ENCODE results near the gene GSTA1. TPM values are rescaled to one million over a fixed set of nuclear protein-coding genes. Genes with fewer than 3 reads are reported as not detected.
"Not testable (repeated sequence)": the region's sequence is repeated elsewhere in the genome, so short reads cannot be mapped to it uniquely, and the experiment has no call there.

GSTA1 gene
- total RNA-seq, 2 donors from 2014 or later, result 24.0 to 329 TPM

DNA sequence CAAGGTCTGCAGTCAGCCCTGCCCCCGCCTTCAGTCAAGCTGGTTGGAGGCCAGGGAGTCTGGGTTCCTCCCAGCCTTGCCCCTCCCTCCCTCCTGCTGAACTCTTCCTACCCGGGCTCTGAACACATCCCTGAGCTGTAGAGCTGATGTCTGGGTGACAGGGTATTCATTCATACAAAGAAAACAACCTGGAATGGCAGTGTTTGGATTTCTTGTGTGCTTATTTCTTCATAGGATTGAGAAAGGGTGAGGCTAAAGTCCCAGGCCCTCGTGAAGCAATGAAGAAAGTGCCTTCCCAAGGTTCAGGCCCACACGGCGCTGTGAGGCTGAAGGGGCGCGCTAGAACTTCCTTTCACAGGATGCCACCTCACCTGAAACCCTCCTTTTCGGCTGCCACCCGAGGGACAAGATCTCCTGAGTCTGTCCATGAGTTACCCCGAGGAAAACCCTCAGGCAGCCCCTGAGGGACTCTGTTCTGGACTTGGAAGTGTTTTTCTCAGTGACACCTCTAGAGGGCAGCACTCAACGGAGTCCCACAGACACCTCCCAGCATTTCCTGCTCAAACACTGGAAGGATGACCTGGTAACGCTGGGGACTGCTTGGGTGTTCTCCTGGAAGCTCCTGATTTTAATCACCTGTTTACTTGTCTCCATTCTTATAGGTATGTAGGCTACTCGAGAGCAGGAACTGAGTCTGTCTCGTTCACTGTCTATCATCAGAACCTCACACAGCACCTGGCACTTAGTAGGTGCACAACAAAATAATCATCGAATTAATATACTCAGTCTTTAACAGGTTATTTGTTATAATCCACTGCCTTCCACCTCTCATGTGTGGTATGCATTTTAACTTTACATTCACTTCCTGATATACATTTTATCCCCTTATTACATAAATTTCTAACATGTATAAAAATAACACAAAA is 11.8 kb upstream of the GSTA1 start:
- intact Hi-C loops (cut with DNase I), result no loop called here
- Histone ChIP-seq H3K36me3 (no peaks in the 10 kb centered on the region), H3K27me3 (replicated peaks; ENCODE audit: insufficient read depth) (no peaks in the 10 kb centered on the region), H3K9me3 (no peaks in the 10 kb centered on the region), H3K4me3 (no peak overlapping the region), H3K4me1 (replicated peaks) (no peaks in the 10 kb centered on the region), H3K27ac (no peak overlapping the region)
- no peak for TF ChIP-seq POLR2AphosphoS5 (IDR thresholded peaks at IDR 0.05)
- TF ChIP-seq, protein P1, sequence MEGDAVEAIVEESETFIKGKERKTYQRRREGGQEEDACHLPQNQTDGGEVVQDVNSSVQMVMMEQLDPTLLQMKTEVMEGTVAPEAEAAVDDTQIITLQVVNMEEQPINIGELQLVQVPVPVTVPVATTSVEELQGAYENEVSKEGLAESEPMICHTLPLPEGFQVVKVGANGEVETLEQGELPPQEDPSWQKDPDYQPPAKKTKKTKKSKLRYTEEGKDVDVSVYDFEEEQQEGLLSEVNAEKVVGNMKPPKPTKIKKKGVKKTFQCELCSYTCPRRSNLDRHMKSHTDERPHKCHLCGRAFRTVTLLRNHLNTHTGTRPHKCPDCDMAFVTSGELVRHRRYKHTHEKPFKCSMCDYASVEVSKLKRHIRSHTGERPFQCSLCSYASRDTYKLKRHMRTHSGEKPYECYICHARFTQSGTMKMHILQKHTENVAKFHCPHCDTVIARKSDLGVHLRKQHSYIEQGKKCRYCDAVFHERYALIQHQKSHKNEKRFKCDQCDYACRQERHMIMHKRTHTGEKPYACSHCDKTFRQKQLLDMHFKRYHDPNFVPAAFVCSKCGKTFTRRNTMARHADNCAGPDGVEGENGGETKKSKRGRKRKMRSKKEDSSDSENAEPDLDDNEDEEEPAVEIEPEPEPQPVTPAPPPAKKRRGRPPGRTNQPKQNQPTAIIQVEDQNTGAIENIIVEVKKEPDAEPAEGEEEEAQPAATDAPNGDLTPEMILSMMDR (IDR thresholded peaks at IDR 0.05), result peak; percentile 16 to 50 (median 40)
- TF ChIP-seq POLR2A (IDR thresholded peaks at IDR 0.05), result no peak
- DNase-seq (ENCODE audit: low spot score), result peak; percentile 26
- 45% methylated on average over 15 of the region's 15 CpGs for WGBS

GRCh38 chr6:52814545-52814944 is 10.9 kb upstream of the GSTA1 start:
- intact Hi-C loops (cut with DNase I); DNase-seq (ENCODE audit: low spot score); H3K27me3 ChIP-seq (replicated peaks; ENCODE audit: insufficient read depth); H3K27ac ChIP-seq; H3K4me3 ChIP-seq; H3K36me3 ChIP-seq; H3K4me1 ChIP-seq (replicated peaks); H3K9me3 ChIP-seq: not testable (repeated sequence)
- 75% methylated on average over 3 of the region's 3 CpGs for WGBS

GRCh38 chr6:52809777-52810176 is 6.2 kb upstream of the GSTA1 start:
- H3K4me3 ChIP-seq; intact Hi-C loops (cut with DNase I); DNase-seq (ENCODE audit: low spot score); H3K27me3 ChIP-seq (replicated peaks; ENCODE audit: insufficient read depth); H3K4me1 ChIP-seq (replicated peaks); H3K9me3 ChIP-seq; H3K36me3 ChIP-seq; H3K27ac ChIP-seq: not testable (repeated sequence)
- WGBS, result 79% methylated on average over 4 of the region's 4 CpGs

DNA sequence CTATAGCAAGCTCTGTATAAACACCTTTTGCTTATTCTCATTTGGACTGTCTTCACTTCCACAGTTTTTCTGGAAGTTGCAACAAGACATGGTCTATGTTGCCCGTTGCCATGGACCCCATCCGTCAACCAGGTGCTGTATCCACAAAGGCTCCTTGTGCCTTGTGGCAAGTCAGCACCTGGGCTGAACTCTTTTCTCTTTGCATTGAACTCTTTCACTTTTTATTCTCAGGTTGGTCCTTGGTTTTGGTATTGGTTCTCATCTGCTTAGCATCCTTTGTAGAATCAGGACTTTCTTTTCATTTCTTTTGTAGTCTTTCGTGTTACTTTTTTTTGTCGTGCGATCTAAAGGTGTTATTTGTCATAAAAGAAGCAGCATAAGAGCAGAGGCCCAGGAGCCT is 5.0 kb upstream of the GSTA1 start:
- no peak overlapping the region for H3K27ac ChIP-seq
- no peak for TF ChIP-seq POLR2A (IDR thresholded peaks at IDR 0.05)
- TF ChIP-seq, protein P1 (IDR thresholded peaks at IDR 0.05), result no peak
- TF ChIP-seq POLR2AphosphoS5 (IDR thresholded peaks at IDR 0.05), result no peak
- H3K4me1 ChIP-seq (replicated peaks), result no peaks in the 10 kb centered on the region
- no peak overlapping the region for H3K4me3 ChIP-seq
- no peaks in the 10 kb centered on the region for H3K36me3 ChIP-seq
- H3K27me3 ChIP-seq (replicated peaks; ENCODE audit: insufficient read depth), result no peaks in the 10 kb centered on the region
- intact Hi-C loops (cut with DNase I), result no loop called here
- no peaks in the 10 kb centered on the region for H3K9me3 ChIP-seq
- WGBS, result 82% methylated on average over 5 of the region's 5 CpGs
- no peak for DNase-seq (ENCODE audit: low spot score)

DNA sequence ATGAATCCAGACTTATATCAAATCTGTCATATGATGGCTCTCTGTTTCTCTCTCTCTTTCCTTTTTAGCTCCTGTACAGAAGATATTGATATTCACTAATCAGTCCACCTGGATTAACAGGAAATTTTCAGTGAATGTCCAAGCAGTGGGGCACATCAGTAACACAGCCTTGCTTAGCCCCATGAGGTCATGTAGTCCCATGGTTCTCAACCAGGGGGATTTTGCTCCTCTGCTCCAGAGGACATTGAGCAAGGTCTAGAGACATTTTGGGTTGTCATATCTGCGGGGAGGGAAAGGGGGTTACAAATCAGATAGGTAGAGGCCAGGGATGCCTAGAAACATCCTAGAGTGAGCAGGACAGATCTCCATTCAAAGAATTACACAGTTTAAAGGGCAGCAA is 810 bp downstream of the GSTA1 start:
- TF ChIP-seq POLR2AphosphoS5 (IDR thresholded peaks at IDR 0.05), result no peak
- TF ChIP-seq, protein P1 (IDR thresholded peaks at IDR 0.05), result no peak
- no peak for TF ChIP-seq POLR2A (IDR thresholded peaks at IDR 0.05)
- WGBS, result 100% methylated on average over 1 of the region's 1 CpG
- intact Hi-C loops (cut with DNase I), result no loop called here

More for the DNA sequence above, 810 bp downstream of the GSTA1 start:
- no peak overlapping the region for H3K4me3 ChIP-seq
- H3K27me3 ChIP-seq (replicated peaks; ENCODE audit: insufficient read depth), result no peaks in the 10 kb centered on the region
- H3K9me3 ChIP-seq, result no peaks in the 10 kb centered on the region
- DNase-seq (ENCODE audit: low spot score), result no peak
- H3K36me3 ChIP-seq, result no peaks in the 10 kb centered on the region
- H3K27ac ChIP-seq, result no peak overlapping the region
- no peaks in the 10 kb centered on the region for H3K4me1 ChIP-seq (replicated peaks)

Measured in prostate gland (tissue), 2 donors.